Subcutaneous abdominal adipose tissue (tissue), 5 donors: Measurements from ENCODE around the gene RAB3GAP2.
A peak's percentile ranks its signal among the peaks of the same experiment; 100 is the strongest.

Experiments used
- H3K27ac ChIP-seq: one replicate; pipeline ENCODE4 v1.7.0; 2013; ENCODE audit warnings: low read depth, mild to moderate bottlenecking, inconsistent platforms, low read length, moderate library complexity
- H3K27me3 ChIP-seq, 5 donors: one replicate each; pipeline ENCODE4 v1.7.0; 2013; ENCODE audit warnings: low read length in 5 of 5, inconsistent platforms in 1 of 5; ENCODE audit not compliant: control insufficient read depth in 5 of 5, insufficient read depth in 4 of 5
- H3K36me3 ChIP-seq, 5 donors: one replicate each; pipeline ENCODE4 v1.7.0; 2013; ENCODE audit warnings: low read length in 5 of 5; ENCODE audit not compliant: control insufficient read depth in 5 of 5, insufficient read depth in 5 of 5
- H3K4me1 ChIP-seq, 5 donors: one replicate each; pipeline ENCODE4 v1.7.0; 2013; ENCODE audit warnings: low read length in 5 of 5, mild to moderate bottlenecking in 3 of 5, moderate library complexity in 1 of 5; ENCODE audit not compliant: control insufficient read depth in 5 of 5, insufficient read depth in 5 of 5
- H3K4me3 ChIP-seq, 5 donors: one replicate each; pipeline ENCODE4 v1.7.0; 2013; ENCODE audit warnings: low read length in 5 of 5, low read depth in 1 of 5
- H3K9ac ChIP-seq, 5 donors: one replicate each; pipeline ENCODE4 v1.7.0; 2013; ENCODE audit warnings: low read length in 5 of 5, mild to moderate bottlenecking in 4 of 5, moderate library complexity in 3 of 5
- H3K9me3 ChIP-seq, 5 donors: one replicate each; pipeline ENCODE4 v1.7.0; 2013; ENCODE audit warnings: low read length in 5 of 5; ENCODE audit not compliant: control insufficient read depth in 5 of 5
- donor health status: healthy.
- donor health status: healthy.
- donor health status: healthy.
- donor health status: healthy.
- donor health status: healthy.

The RAB3GAP2 gene, protein sequence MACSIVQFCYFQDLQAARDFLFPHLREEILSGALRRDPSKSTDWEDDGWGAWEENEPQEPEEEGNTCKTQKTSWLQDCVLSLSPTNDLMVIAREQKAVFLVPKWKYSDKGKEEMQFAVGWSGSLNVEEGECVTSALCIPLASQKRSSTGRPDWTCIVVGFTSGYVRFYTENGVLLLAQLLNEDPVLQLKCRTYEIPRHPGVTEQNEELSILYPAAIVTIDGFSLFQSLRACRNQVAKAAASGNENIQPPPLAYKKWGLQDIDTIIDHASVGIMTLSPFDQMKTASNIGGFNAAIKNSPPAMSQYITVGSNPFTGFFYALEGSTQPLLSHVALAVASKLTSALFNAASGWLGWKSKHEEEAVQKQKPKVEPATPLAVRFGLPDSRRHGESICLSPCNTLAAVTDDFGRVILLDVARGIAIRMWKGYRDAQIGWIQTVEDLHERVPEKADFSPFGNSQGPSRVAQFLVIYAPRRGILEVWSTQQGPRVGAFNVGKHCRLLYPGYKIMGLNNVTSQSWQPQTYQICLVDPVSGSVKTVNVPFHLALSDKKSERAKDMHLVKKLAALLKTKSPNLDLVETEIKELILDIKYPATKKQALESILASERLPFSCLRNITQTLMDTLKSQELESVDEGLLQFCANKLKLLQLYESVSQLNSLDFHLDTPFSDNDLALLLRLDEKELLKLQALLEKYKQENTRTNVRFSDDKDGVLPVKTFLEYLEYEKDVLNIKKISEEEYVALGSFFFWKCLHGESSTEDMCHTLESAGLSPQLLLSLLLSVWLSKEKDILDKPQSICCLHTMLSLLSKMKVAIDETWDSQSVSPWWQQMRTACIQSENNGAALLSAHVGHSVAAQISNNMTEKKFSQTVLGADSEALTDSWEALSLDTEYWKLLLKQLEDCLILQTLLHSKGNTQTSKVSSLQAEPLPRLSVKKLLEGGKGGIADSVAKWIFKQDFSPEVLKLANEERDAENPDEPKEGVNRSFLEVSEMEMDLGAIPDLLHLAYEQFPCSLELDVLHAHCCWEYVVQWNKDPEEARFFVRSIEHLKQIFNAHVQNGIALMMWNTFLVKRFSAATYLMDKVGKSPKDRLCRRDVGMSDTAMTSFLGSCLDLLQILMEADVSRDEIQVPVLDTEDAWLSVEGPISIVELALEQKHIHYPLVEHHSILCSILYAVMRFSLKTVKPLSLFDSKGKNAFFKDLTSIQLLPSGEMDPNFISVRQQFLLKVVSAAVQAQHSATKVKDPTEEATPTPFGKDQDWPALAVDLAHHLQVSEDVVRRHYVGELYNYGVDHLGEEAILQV (N-terminal part only)

DNA sequence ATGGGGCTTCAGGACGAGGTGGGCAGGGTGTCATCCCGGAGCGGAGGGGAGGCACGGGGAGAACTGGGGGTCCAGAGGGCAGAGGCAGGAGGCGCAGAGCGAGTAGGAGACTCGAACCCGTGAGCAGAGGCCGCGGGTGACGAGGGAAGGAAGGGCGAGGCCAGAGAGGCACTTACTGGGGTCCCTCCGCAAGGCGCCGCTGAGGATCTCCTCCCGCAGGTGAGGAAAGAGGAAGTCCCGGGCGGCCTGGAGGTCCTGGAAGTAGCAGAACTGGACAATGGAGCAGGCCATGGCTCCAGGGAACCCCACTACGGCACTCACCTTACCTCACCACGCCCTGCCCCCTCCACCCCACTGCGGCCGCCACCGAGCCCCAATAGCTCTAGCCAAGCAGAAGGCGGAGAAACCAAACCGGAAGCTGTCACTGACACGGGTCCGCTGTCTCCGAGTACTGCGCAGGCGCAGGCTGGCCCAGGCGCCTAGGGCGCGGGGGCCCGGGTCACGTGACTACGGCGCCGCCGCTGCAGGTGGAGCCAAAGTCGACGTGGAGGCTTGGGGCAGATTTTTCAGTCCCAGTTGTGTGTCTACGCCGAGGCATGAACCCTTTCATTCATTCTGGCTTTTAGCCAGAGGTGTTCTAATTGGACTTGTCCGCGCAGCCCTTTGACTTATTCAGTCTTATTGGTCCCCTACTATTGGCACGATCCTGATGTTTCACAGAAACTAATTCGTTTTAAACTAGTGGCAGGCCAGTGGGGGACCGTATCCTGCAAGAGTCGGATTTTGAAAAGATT lies at the start of gene RAB3GAP2:
TSS of gene RAB3GAP2 (minus strand) at position 407 of the 794 bp plus-strand sequence. CDS start at position 291, 116 bp downstream.
- H3K27ac ChIP-seq, result peak within 1 kb of the TSS; percentile 86
- H3K9ac ChIP-seq, result peak within 1 kb of the TSS; percentile 92 to 99 (median 99)
- H3K9me3 ChIP-seq, result no peaks in the 10 kb centered on the region
- peaks cover 3 to 38% (median 33%) of the 10 kb centered on the region in 5 donors for H3K4me1 ChIP-seq
- H3K36me3 ChIP-seq, result peaks cover 1 to 9% (median 4%) of the 10 kb centered on the region in 5 donors
- no peaks in the 10 kb centered on the region for H3K27me3 ChIP-seq
- peak within 1 kb of the TSS; percentile 96 to 100 (median 99) for H3K4me3 ChIP-seq

DNA sequence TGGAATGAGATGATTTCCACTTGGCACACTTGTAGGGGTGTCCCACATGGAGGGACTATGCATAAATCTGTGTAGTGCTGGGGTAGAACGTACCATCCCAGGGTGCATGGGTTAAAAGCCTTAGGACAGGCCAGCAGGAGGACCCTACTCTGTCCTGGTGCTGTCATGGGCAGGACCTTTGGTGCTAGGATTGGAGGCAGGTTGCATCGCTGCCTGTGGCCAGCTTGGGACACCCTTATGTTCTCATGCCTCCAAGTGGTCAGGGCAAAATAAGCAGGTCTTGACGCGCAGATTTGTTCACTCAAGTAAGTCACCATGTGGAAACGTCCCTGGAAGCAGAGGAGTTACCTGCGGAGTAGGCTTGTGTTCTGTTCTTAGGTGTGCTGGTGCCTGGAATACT lies 49.5 kb upstream of the RAB3GAP2 start:
- no peak overlapping the region for H3K4me3 ChIP-seq
- no peak overlapping the region for H3K27ac ChIP-seq
- H3K9me3 ChIP-seq, result no peaks in the 10 kb centered on the region
- H3K36me3 ChIP-seq, result no peaks in the 10 kb centered on the region
- no peak overlapping the region for H3K9ac ChIP-seq
- peaks cover 0 to 2% (median 0%) of the 10 kb centered on the region in 5 donors for H3K27me3 ChIP-seq
- peaks cover 0 to 16% (median 2%) of the 10 kb centered on the region in 5 donors for H3K4me1 ChIP-seq

DNA sequence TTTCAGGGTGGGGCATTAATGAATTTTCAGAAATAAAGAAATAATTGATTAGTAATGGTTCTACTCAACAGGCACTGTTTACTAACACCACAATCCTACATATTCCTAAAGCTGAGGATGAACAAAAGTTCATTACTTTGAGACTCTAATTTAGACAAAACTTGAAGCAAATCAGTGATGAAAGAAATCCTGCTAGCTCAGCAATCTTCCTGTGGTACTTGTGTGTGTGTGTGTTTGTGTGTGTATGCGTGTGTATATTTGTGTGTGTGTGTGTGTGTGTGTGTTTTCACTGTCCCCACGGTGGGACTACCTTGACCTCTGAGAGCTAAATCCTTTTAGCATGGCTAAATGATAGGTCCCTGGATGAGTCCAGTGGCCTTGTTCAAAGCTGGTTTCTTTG lies 48.5 kb upstream of the RAB3GAP2 start:
- H3K4me1 ChIP-seq, result peaks cover 0 to 26% (median 3%) of the 10 kb centered on the region in 5 donors
- no peaks in the 10 kb centered on the region for H3K36me3 ChIP-seq
- no peak overlapping the region for H3K9ac ChIP-seq

DNA sequence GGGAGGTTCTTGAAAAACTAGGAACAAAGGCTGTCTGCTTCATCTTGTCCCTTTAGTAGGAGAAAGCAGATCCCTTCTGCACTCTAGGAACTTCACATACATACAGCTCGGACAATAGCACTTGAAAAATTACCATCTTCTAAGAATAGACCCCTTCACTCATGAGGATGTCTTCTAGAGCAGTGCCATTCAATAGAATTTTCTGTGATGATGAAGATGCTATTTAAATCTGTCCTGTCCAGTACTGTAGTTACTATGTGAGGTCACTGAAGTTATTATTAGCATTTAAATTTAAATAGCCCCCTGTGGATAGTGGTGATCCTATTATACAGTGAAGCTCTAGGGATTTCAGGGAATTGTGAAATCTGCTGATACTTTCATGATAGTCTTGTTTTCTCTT lies 46.4 kb upstream of the RAB3GAP2 start:
- Histone ChIP-seq H3K9me3 (no peaks in the 10 kb centered on the region), H3K27me3 (peaks cover 0 to under 1% (median 0%) of the 10 kb centered on the region in 5 donors)

More for the DNA sequence above, 48.5 kb upstream of the RAB3GAP2 start:
- Histone ChIP-seq H3K4me3 (no peak overlapping the region), H3K9me3 (no peaks in the 10 kb centered on the region), H3K27me3 (peaks cover 0 to 2% (median 0%) of the 10 kb centered on the region in 5 donors), H3K27ac (no peak overlapping the region)

DNA sequence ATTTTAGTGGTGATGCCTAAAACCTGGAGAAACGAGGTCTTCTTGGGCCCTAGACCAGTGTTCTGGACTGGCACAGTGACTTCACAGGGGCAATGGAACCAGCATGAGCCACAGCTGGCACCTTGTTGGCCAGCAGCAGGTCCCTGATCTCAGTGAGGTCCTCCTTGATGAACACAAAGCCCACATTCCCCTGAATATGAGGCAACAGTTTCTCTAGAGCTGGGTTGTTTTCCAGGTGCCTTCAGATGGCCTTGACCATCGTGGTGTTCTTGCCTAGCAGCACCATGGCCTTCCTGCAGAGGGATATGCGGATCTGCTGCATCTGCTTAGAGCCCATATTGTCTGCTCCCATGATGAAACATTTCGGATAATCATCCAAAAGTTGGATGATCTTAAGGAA lies 44.9 kb upstream of the RAB3GAP2 start:
- H3K4me1 ChIP-seq, result peaks cover 0 to 35% (median 3%) of the 10 kb centered on the region in 5 donors
- no peaks in the 10 kb centered on the region for H3K36me3 ChIP-seq
- H3K9me3 ChIP-seq, result no peaks in the 10 kb centered on the region
- H3K27ac ChIP-seq, result no peak overlapping the region
- H3K27me3 ChIP-seq, result no peaks in the 10 kb centered on the region
- no peak overlapping the region for H3K4me3 ChIP-seq
- no peak overlapping the region for H3K9ac ChIP-seq

More for the DNA sequence above, 46.4 kb upstream of the RAB3GAP2 start:
- no peak overlapping the region for H3K9ac ChIP-seq
- H3K36me3 ChIP-seq, result no peaks in the 10 kb centered on the region
- H3K4me3 ChIP-seq, result no peak overlapping the region
- H3K4me1 ChIP-seq, result peaks cover 0 to 35% (median 3%) of the 10 kb centered on the region in 5 donors
- H3K27ac ChIP-seq, result no peak overlapping the region

DNA sequence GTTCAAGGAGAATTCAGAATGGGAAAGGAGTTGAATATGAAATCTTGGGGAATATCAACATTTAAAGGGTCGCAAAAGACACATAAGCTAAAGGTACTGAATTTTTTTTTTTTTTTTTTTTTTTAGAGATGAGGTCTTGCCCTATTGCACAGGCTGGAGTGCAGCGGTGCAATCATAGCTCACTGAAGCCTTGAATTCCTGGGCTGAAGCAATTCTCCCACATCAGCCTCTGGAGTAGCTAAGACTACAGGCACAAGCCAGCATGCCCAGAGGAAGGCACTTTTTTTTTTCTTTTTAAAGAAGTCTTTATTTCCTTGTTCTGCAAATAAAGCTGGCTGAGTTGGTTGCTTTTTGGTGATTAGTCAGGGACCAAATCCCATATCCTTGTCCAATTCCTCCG lies 44.1 kb upstream of the RAB3GAP2 start:
- no peak overlapping the region for H3K9ac ChIP-seq
- H3K4me1 ChIP-seq, result peaks cover 0 to 35% (median 3%) of the 10 kb centered on the region in 5 donors
- no peaks in the 10 kb centered on the region for H3K27me3 ChIP-seq
- no peaks in the 10 kb centered on the region for H3K36me3 ChIP-seq
- peak overlapping the region; percentile 41 for H3K27ac ChIP-seq
- H3K4me3 ChIP-seq, result no peak overlapping the region
- H3K9me3 ChIP-seq, result no peaks in the 10 kb centered on the region

DNA sequence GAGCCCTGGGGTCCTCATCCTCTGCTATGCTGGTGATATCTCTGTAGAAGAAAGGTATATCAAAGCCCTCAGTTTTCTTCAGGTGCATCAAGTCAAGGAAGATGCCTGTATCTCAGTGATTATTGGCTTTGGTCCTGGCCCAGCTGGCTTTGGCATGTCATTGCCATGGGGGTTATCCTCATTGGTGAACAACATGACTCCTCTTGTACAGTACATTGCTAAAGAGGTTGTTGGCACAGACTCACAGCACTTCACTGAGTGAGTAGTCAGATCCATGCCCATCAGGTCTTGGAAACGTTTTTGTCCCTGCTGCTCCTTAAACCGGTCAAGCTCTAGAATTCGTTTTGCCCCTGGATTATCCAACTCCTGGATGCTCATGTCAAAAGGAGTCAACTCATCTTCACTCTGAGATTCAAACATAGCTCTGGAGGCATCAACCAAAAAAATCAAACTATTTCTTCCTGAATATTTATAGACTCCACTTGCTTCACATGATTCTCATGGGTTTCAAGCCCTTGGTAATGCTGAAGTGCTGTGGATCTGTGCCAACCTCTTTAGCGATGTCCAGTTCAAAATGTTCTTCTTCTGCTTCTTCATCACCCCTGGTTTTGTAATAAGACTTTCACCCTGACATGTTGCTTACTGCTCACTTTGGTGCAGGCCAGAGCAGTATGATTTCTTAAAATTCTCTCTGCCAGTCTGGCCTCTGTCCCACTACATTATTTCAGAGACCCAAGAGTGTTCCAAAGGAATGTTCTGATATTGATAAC lies 43.0 kb upstream of the RAB3GAP2 start:
- Histone ChIP-seq H3K27me3 (no peaks in the 10 kb centered on the region), H3K9ac (peak overlapping the region in 1 of 5 donors; percentile 26), H3K9me3 (no peaks in the 10 kb centered on the region), H3K27ac (peak overlapping the region; percentile 74), H3K36me3 (no peaks in the 10 kb centered on the region), H3K4me3 (no peak overlapping the region), H3K4me1 (peaks cover 0 to 35% (median 3%) of the 10 kb centered on the region in 5 donors)

DNA sequence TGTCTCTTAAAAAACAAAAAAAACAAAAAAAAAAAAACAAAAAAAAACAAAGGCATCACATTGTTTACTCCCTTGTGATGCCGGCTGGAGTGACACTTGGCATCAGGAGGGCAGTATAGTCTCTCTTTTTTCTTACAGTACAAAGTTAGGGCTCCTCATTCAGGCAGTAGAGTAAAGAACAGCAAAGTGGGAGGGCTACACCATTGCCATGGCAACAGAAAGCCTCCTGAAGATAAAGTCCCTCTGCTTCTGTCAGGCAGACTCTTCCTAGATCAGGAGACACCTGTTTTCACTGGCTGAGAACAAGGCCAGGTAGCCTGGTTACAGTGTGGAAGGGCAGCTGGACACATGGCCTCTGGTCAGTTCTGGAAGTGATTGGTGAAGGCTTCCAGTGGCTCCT lies 41.3 kb upstream of the RAB3GAP2 start:
- H3K9me3 ChIP-seq, result no peaks in the 10 kb centered on the region
- H3K4me1 ChIP-seq, result peaks cover 0 to 29% (median 3%) of the 10 kb centered on the region in 5 donors
- H3K27me3 ChIP-seq, result no peaks in the 10 kb centered on the region
- no peak overlapping the region for H3K9ac ChIP-seq
- no peak overlapping the region for H3K27ac ChIP-seq
- no peak overlapping the region for H3K4me3 ChIP-seq
- H3K36me3 ChIP-seq, result no peaks in the 10 kb centered on the region
